Trophoblast cell (in vitro differentiated cells and primary cell): ENCODE measurements around the gene COX7B2.

ENCODE experiments used
- DNase-seq, 2 donors: peaks; one replicate each; pipeline ENCODE4 v3.0.0-alpha.2; 2016
- H2AFZ ChIP-seq: 2 replicates; pipeline ENCODE4 v1.6.1; 2013; ENCODE audit warnings: low read length, moderate library complexity, mild to moderate bottlenecking; ENCODE audit not compliant: insufficient read depth, poor library complexity
- H2AK5ac ChIP-seq: 2 replicates; pipeline ENCODE4 v1.6.1; 2013; ENCODE audit warnings: mild to moderate bottlenecking, low read length
- H2BK120ac ChIP-seq: 2 replicates; pipeline ENCODE4 v1.6.1; 2013; ENCODE audit warnings: low read length, mild to moderate bottlenecking, moderate library complexity; ENCODE audit not compliant: insufficient read depth, poor library complexity
- H2BK12ac ChIP-seq: 2 replicates; pipeline ENCODE4 v1.6.1; 2013; ENCODE audit warnings: mild to moderate bottlenecking, low read length, moderate library complexity
- H2BK5ac ChIP-seq: 2 replicates; pipeline ENCODE4 v1.6.1; 2013; ENCODE audit warnings: low read length, low read depth, moderate library complexity, mild to moderate bottlenecking; ENCODE audit not compliant: poor library complexity
- H3K14ac ChIP-seq: 2 replicates; pipeline ENCODE4 v1.6.1; 2013; ENCODE audit warnings: mild to moderate bottlenecking, low read length
- H3K18ac ChIP-seq: 2 replicates; pipeline ENCODE4 v1.6.1; 2013; ENCODE audit warnings: mild to moderate bottlenecking, low read length
- H3K23ac ChIP-seq: 2 replicates; pipeline ENCODE4 v1.6.1; 2013; ENCODE audit warnings: low read length
- H3K27ac ChIP-seq: 2 replicates; pipeline ENCODE4 v1.5.1; 2013; ENCODE audit warnings: low read depth, mild to moderate bottlenecking, inconsistent platforms, low read length, moderate library complexity
- H3K27me3 ChIP-seq: 2 replicates; pipeline ENCODE4 v1.6.1; 2013; ENCODE audit warnings: inconsistent platforms, mild to moderate bottlenecking, low read length, moderate library complexity; ENCODE audit not compliant: insufficient read depth
- H3K36me3 ChIP-seq, 2 experiments: 1 replicate in 1 of 2; 2 replicates in 1 of 2; pipeline ENCODE4 v1.6.1; 2013; ENCODE audit warnings: low read length in 2 of 2, mild to moderate bottlenecking in 2 of 2, moderate library complexity in 1 of 2; ENCODE audit not compliant: insufficient read depth in 2 of 2, control insufficient read depth in 1 of 2
- H3K4ac ChIP-seq: 2 replicates; pipeline ENCODE4 v1.6.1; 2013; ENCODE audit warnings: low read depth, mild to moderate bottlenecking, low read length, moderate library complexity
- H3K4me1 ChIP-seq, 2 experiments: 1 replicate in 1 of 2; 2 replicates in 1 of 2; pipeline ENCODE4 v1.6.1; 2013; ENCODE audit warnings: low read length in 2 of 2, mild to moderate bottlenecking in 2 of 2, moderate library complexity in 1 of 2; ENCODE audit not compliant: insufficient read depth in 2 of 2, control insufficient read depth in 1 of 2
- H3K4me2 ChIP-seq: 2 replicates; pipeline ENCODE4 v1.6.1; 2013; ENCODE audit warnings: inconsistent platforms, mild to moderate bottlenecking, low read length, moderate library complexity
- H3K4me3 ChIP-seq: 2 replicates; pipeline ENCODE4 v1.5.1; 2013; ENCODE audit warnings: mild to moderate bottlenecking, low read depth, low read length, inconsistent platforms
- H3K79me1 ChIP-seq: one replicate; pipeline ENCODE4 v1.6.1; 2013; ENCODE audit warnings: low read length
- H3K79me2 ChIP-seq: 2 replicates; pipeline ENCODE4 v1.6.1; 2013; ENCODE audit warnings: low read length, mild to moderate bottlenecking; ENCODE audit not compliant: control insufficient read depth, insufficient read depth, poor library complexity
- H3K9ac ChIP-seq: 2 replicates; pipeline ENCODE4 v1.6.1; 2013; ENCODE audit warnings: mild to moderate bottlenecking, low read length
- H3K9me3 ChIP-seq: 2 replicates; pipeline ENCODE4 v1.6.1; 2013; ENCODE audit warnings: low read depth, mild to moderate bottlenecking, control low read depth, inconsistent platforms, low read length; ENCODE audit not compliant: insufficient read depth
- H4K12ac ChIP-seq: 2 replicates; pipeline ENCODE4 v1.6.1; 2013; ENCODE audit warnings: low read depth, mild to moderate bottlenecking, low read length, moderate library complexity
- H4K8ac ChIP-seq: 2 replicates; pipeline ENCODE4 v1.6.1; 2013; ENCODE audit warnings: low read depth, mild to moderate bottlenecking, low read length, moderate library complexity
- H4K91ac ChIP-seq: one replicate; pipeline ENCODE4 v1.6.1; 2013; ENCODE audit warnings: low read depth, mild to moderate bottlenecking, low read length, moderate library complexity
- WGBS: extraction: QIAGEN DNeasy Blood & Tissue Kit; methylation state at CpG from one replicate; pipeline ENCODE4 v1.1.7; 2013; ENCODE audit warnings: missing lambda C conversion rate; ENCODE audit not compliant: insufficient read length, insufficient coverage; ENCODE audit errors: extremely low coverage; 5-methylcytosine and 5-hydroxymethylcytosine counted together

The COX7B2 gene

GRCh38 chr4:46765465-46765864 is 143.6 kb downstream of the COX7B2 start:
- Histone ChIP-seq H3K4me1 (no peaks in the 10 kb centered on the region), H3K4me3 (no peak overlapping the region), H2BK120ac (no peak overlapping the region), H3K27ac (no peak overlapping the region), H3K36me3 (no peaks in the 10 kb centered on the region), H4K91ac (no peak overlapping the region), H2BK5ac (no peak overlapping the region), H3K23ac (no peak overlapping the region), H4K12ac (no peak overlapping the region), H3K4ac (no peak overlapping the region), H4K8ac (no peak overlapping the region), H3K79me2 (no peaks in the 10 kb centered on the region), H2AK5ac (no peak overlapping the region), H3K18ac (no peak overlapping the region), H3K9ac (no peak overlapping the region), H2AFZ (no peak overlapping the region), H3K79me1 (no peaks in the 10 kb centered on the region), H3K9me3 (no peaks in the 10 kb centered on the region), H3K4me2 (no peak overlapping the region), H3K27me3 (no peaks in the 10 kb centered on the region), H3K14ac (no peak overlapping the region), H2BK12ac (no peak overlapping the region)
- no peak for DNase-seq
- WGBS, result no CpG with 5 or more reads among the region's 2 CpGs

GRCh38 chr4:46730075-46730474 is 179.0 kb downstream of the COX7B2 start:
- Histone ChIP-seq H3K4me2 (no peak overlapping the region), H2BK5ac (no peak overlapping the region), H3K4me3 (no peak overlapping the region), H3K79me2 (no peaks in the 10 kb centered on the region), H4K91ac (no peak overlapping the region), H2AFZ (no peak overlapping the region), H2BK120ac (no peak overlapping the region), H3K18ac (no peak overlapping the region), H3K9ac (no peak overlapping the region), H2AK5ac (no peak overlapping the region), H3K23ac (no peak overlapping the region), H3K79me1 (no peaks in the 10 kb centered on the region), H3K14ac (no peak overlapping the region), H3K36me3 (no peaks in the 10 kb centered on the region), H3K4me1 (no peaks in the 10 kb centered on the region), H3K9me3 (no peaks in the 10 kb centered on the region), H3K27ac (no peak overlapping the region), H4K8ac (no peak overlapping the region), H3K27me3 (no peaks in the 10 kb centered on the region), H4K12ac (no peak overlapping the region), H2BK12ac (no peak overlapping the region), H3K4ac (no peak overlapping the region)
- no peak for DNase-seq
- no CpG with 5 or more reads among the region's 3 CpGs for whole genome bisulfite sequencing

- Histone ChIP-seq H3K36me3 (no peaks in the 10 kb centered on the region), H2AK5ac (no peak overlapping the region), H3K79me1 (no peaks in the 10 kb centered on the region), H3K27me3 (no peaks in the 10 kb centered on the region), H3K4me1 (no peaks in the 10 kb centered on the region), H3K14ac (no peak overlapping the region), H2BK12ac (no peak overlapping the region), H4K91ac (no peak overlapping the region), H3K18ac (no peak overlapping the region), H2BK5ac (no peak overlapping the region), H3K9ac (no peak overlapping the region), H3K4me2 (no peak overlapping the region), H3K79me2 (no peaks in the 10 kb centered on the region), H2BK120ac (no peak overlapping the region), H3K9me3 (no peaks in the 10 kb centered on the region), H4K8ac (no peak overlapping the region), H3K27ac (no peak overlapping the region), H4K12ac (no peak overlapping the region), H3K4me3 (no peak overlapping the region), H3K23ac (no peak overlapping the region), H3K4ac (no peak overlapping the region), H2AFZ (no peak overlapping the region)
- no peak for DNase-seq
- WGBS, result no CpG with 5 or more reads among the region's 1 CpG
These were observed 189.0 kb downstream of the COX7B2 start for GRCh38 chr4:46720055-46720454.

- H4K12ac ChIP-seq, result no peak overlapping the region
- no peak overlapping the region for H3K27ac ChIP-seq
- no peaks in the 10 kb centered on the region for H3K79me2 ChIP-seq
- no peak overlapping the region for H2AFZ ChIP-seq
- H3K14ac ChIP-seq, result no peak overlapping the region
- H3K79me1 ChIP-seq, result no peaks in the 10 kb centered on the region
- no peak for DNase-seq
- H3K9ac ChIP-seq, result no peak overlapping the region
- no peak overlapping the region for H2BK120ac ChIP-seq
- no CpG with 5 or more reads among the region's 1 CpG for WGBS
- H3K4ac ChIP-seq, result no peak overlapping the region
- no peak overlapping the region for H3K4me2 ChIP-seq
- H2BK12ac ChIP-seq, result no peak overlapping the region
- H3K18ac ChIP-seq, result no peak overlapping the region
- H4K91ac ChIP-seq, result no peak overlapping the region
- no peaks in the 10 kb centered on the region for H3K4me1 ChIP-seq
- H3K23ac ChIP-seq, result no peak overlapping the region
- H2AK5ac ChIP-seq, result no peak overlapping the region
- no peaks in the 10 kb centered on the region for H3K36me3 ChIP-seq
- no peak overlapping the region for H4K8ac ChIP-seq
- H3K9me3 ChIP-seq, result no peaks in the 10 kb centered on the region
- no peak overlapping the region for H3K4me3 ChIP-seq
- no peaks in the 10 kb centered on the region for H3K27me3 ChIP-seq
- no peak overlapping the region for H2BK5ac ChIP-seq
These were observed 191.1 kb downstream of the COX7B2 start for GRCh38 chr4:46717950-46718349.
